HG03064 (cell line): ENCODE measurements around the gene NR2C2AP.

Experiments
- ATAC-seq: cut with Tn5 transposase; IDR thresholded peaks from one replicate; pipeline ENCODE4 v1.9.1; 2021; ENCODE audit warnings: low read depth; ENCODE audit not compliant: unreplicated experiment

Gene NR2C2AP

GRCh38 chr19:19215792-19216191 lies 12.6 kb upstream of the NR2C2AP start:
- no peak for ATAC-seq

- ATAC-seq: no peak
Observed at GRCh38 chr19:19214892-19215291, 11.7 kb upstream of the NR2C2AP start.

- ATAC-seq: no peak
Observed at GRCh38 chr19:19214159-19214490, 10.9 kb upstream of the NR2C2AP start.

- ATAC-seq: no peak
Observed at GRCh38 chr19:19213426-19214158, 10.4 kb upstream of the NR2C2AP start.

GRCh38 chr19:19212916-19213315 lies 9.7 kb upstream of the NR2C2AP start:
- ATAC-seq: no peak

- no peak for ATAC-seq
Observed at GRCh38 chr19:19211499-19212420, 8.5 kb upstream of the NR2C2AP start, which contains the start of gene NCAN. NCAN (plus strand) TSS chr19:19211958; CDS start chr19:19216954, 4,996 bp downstream.

GRCh38 chr19:19209372-19209771 lies 6.2 kb upstream of the NR2C2AP start:
- ATAC-seq: no peak

GRCh38 chr19:19207637-19208572 lies 4.7 kb upstream of the NR2C2AP start:
- ATAC-seq: no peak

- no peak for ATAC-seq
Observed at GRCh38 chr19:19206938-19207337, 3.7 kb upstream of the NR2C2AP start.

GRCh38 chr19:19205416-19206410 lies 2.5 kb upstream of the NR2C2AP start:
- ATAC-seq: no peak

GRCh38 chr19:19204181-19204580 lies 967 bp upstream of the NR2C2AP start:
- ATAC-seq: no peak

- no peak for ATAC-seq
Observed at GRCh38 chr19:19202707-19203011, 555 bp downstream of the NR2C2AP start.

- no peak for ATAC-seq
Observed at GRCh38 chr19:19201697-19202630, 1.2 kb downstream of the NR2C2AP start.

GRCh38 chr19:19193926-19194325 lies 9.3 kb downstream of the NR2C2AP start:
- no peak for ATAC-seq

GRCh38 chr19:19192910-19193423 lies 10.2 kb downstream of the NR2C2AP start:
- no peak for ATAC-seq

GRCh38 chr19:19192078-19192882 lies 10.9 kb downstream of the NR2C2AP start, which contains the start of the genes BORCS8 and RFXANK:
BORCS8 (minus strand) TSS chr19:19192152; CDS start chr19:19192117, 35 bp downstream.
RFXANK (plus strand) TSS chr19:19192258; CDS start chr19:19193947, 1,689 bp downstream.
- peak; percentile 79 for ATAC-seq

- no peak for ATAC-seq
Observed at GRCh38 chr19:19191768-19192077, 11.5 kb downstream of the NR2C2AP start.
